ENCODE measurements around the gene KIF5C.

Gene KIF5C

GRCh38 chr2:148955798-148956197 lies 80.8 kb downstream of the KIF5C start:
- H3K27me3 Mint-ChIP-seq, result no peaks in the 10 kb centered on the region

GRCh38 chr2:148957023-148957422 lies 82.0 kb downstream of the KIF5C start:
- Mint-ChIP-seq H3K9me3 (no peaks in the 10 kb centered on the region), H3K27ac (no peak overlapping the region), H3K4me3 (no peak overlapping the region), H3K27me3 (no peaks in the 10 kb centered on the region), H3K4me1 (ENCODE audit: low read depth) (peaks cover 5% of the 10 kb centered on the region), H3K36me3 (ENCODE audit: low read depth) (peaks cover 8% of the 10 kb centered on the region)

More at GRCh38 chr2:148955798-148956197, 80.8 kb downstream of the KIF5C start:
- peaks cover 5% of the 10 kb centered on the region for H3K4me1 Mint-ChIP-seq (ENCODE audit: low read depth)
- no peak overlapping the region for H3K4me3 Mint-ChIP-seq
- H3K27ac Mint-ChIP-seq, result no peak overlapping the region
- peaks cover 4% of the 10 kb centered on the region for H3K36me3 Mint-ChIP-seq (ENCODE audit: low read depth)
- no peaks in the 10 kb centered on the region for H3K9me3 Mint-ChIP-seq

- Mint-ChIP-seq H3K27ac (no peak overlapping the region), H3K36me3 (ENCODE audit: low read depth) (peaks cover 5% of the 10 kb centered on the region), H3K27me3 (no peaks in the 10 kb centered on the region), H3K9me3 (no peaks in the 10 kb centered on the region), H3K4me3 (no peak overlapping the region), H3K4me1 (ENCODE audit: low read depth) (peaks cover 5% of the 10 kb centered on the region)
Measured at GRCh38 chr2:148959745-148960144, 84.7 kb downstream of the KIF5C start.

GRCh38 chr2:148960483-148960882 lies 85.5 kb downstream of the KIF5C start:
- peaks cover 5% of the 10 kb centered on the region for H3K36me3 Mint-ChIP-seq (ENCODE audit: low read depth)
- H3K4me3 Mint-ChIP-seq, result no peak overlapping the region

GRCh38 chr2:148963461-148963860 lies 88.4 kb downstream of the KIF5C start:
- Mint-ChIP-seq H3K27ac (no peak overlapping the region), H3K27me3 (no peaks in the 10 kb centered on the region), H3K36me3 (ENCODE audit: low read depth) (peaks cover 5% of the 10 kb centered on the region), H3K4me3 (no peak overlapping the region), H3K9me3 (no peaks in the 10 kb centered on the region), H3K4me1 (ENCODE audit: low read depth) (no peaks in the 10 kb centered on the region)

More at GRCh38 chr2:148960483-148960882, 85.5 kb downstream of the KIF5C start:
- Mint-ChIP-seq H3K27me3 (no peaks in the 10 kb centered on the region), H3K9me3 (no peaks in the 10 kb centered on the region), H3K4me1 (ENCODE audit: low read depth) (peaks cover 5% of the 10 kb centered on the region), H3K27ac (no peak overlapping the region)

- Mint-ChIP-seq H3K27me3 (no peaks in the 10 kb centered on the region), H3K36me3 (ENCODE audit: low read depth) (peaks cover 5% of the 10 kb centered on the region), H3K9me3 (no peaks in the 10 kb centered on the region), H3K4me3 (no peak overlapping the region), H3K27ac (no peak overlapping the region), H3K4me1 (ENCODE audit: low read depth) (peaks cover 3% of the 10 kb centered on the region)
Measured at GRCh38 chr2:148965623-148966437, 90.8 kb downstream of the KIF5C start.

GRCh38 chr2:148966438-148966758 lies 91.4 kb downstream of the KIF5C start:
- no peak overlapping the region for H3K27ac Mint-ChIP-seq
- H3K4me1 Mint-ChIP-seq (ENCODE audit: low read depth), result peaks cover 8% of the 10 kb centered on the region
- H3K9me3 Mint-ChIP-seq, result no peaks in the 10 kb centered on the region
- no peak overlapping the region for H3K4me3 Mint-ChIP-seq
- H3K27me3 Mint-ChIP-seq, result no peaks in the 10 kb centered on the region
- peaks cover 5% of the 10 kb centered on the region for H3K36me3 Mint-ChIP-seq (ENCODE audit: low read depth)

- peaks cover under 1% of the 10 kb centered on the region for H3K36me3 Mint-ChIP-seq (ENCODE audit: low read depth)
- H3K27ac Mint-ChIP-seq, result no peak overlapping the region
- H3K27me3 Mint-ChIP-seq, result no peaks in the 10 kb centered on the region
- H3K4me3 Mint-ChIP-seq, result no peak overlapping the region
- no peaks in the 10 kb centered on the region for H3K9me3 Mint-ChIP-seq
- peaks cover 11% of the 10 kb centered on the region for H3K4me1 Mint-ChIP-seq (ENCODE audit: low read depth)
Measured at GRCh38 chr2:148967056-148967455, 92.0 kb downstream of the KIF5C start.

- Mint-ChIP-seq H3K4me3 (no peak overlapping the region), H3K4me1 (ENCODE audit: low read depth) (peaks cover 11% of the 10 kb centered on the region), H3K27ac (no peak overlapping the region), H3K9me3 (no peaks in the 10 kb centered on the region), H3K36me3 (ENCODE audit: low read depth) (no peaks in the 10 kb centered on the region), H3K27me3 (no peaks in the 10 kb centered on the region)
Measured at GRCh38 chr2:148967578-148967977, 92.6 kb downstream of the KIF5C start.

GRCh38 chr2:148968301-148968700 lies 93.3 kb downstream of the KIF5C start:
- H3K4me1 Mint-ChIP-seq (ENCODE audit: low read depth), result peaks cover 11% of the 10 kb centered on the region
- H3K36me3 Mint-ChIP-seq (ENCODE audit: low read depth), result no peaks in the 10 kb centered on the region
- no peak overlapping the region for H3K4me3 Mint-ChIP-seq
- no peaks in the 10 kb centered on the region for H3K27me3 Mint-ChIP-seq
- H3K27ac Mint-ChIP-seq, result no peak overlapping the region
- no peaks in the 10 kb centered on the region for H3K9me3 Mint-ChIP-seq

GRCh38 chr2:148968776-148969319 lies 93.8 kb downstream of the KIF5C start:
- no peak overlapping the region for H3K4me3 Mint-ChIP-seq
- no peaks in the 10 kb centered on the region for H3K27me3 Mint-ChIP-seq
- H3K36me3 Mint-ChIP-seq (ENCODE audit: low read depth), result no peaks in the 10 kb centered on the region
- H3K9me3 Mint-ChIP-seq, result no peaks in the 10 kb centered on the region
- H3K4me1 Mint-ChIP-seq (ENCODE audit: low read depth), result peaks cover 11% of the 10 kb centered on the region
- H3K27ac Mint-ChIP-seq, result no peak overlapping the region

GRCh38 chr2:148969659-148970061 lies 94.6 kb downstream of the KIF5C start:
- Mint-ChIP-seq H3K27ac (no peak overlapping the region), H3K4me1 (ENCODE audit: low read depth) (peaks cover 11% of the 10 kb centered on the region), H3K9me3 (no peaks in the 10 kb centered on the region), H3K27me3 (no peaks in the 10 kb centered on the region), H3K36me3 (ENCODE audit: low read depth) (no peaks in the 10 kb centered on the region), H3K4me3 (no peak overlapping the region)

- Mint-ChIP-seq H3K36me3 (ENCODE audit: low read depth) (no peaks in the 10 kb centered on the region), H3K9me3 (no peaks in the 10 kb centered on the region), H3K27me3 (no peaks in the 10 kb centered on the region), H3K4me3 (no peak overlapping the region), H3K27ac (no peak overlapping the region), H3K4me1 (ENCODE audit: low read depth) (peaks cover 11% of the 10 kb centered on the region)
Measured at GRCh38 chr2:148970385-148970784, 95.4 kb downstream of the KIF5C start.

- H3K4me3 Mint-ChIP-seq, result no peak overlapping the region
- H3K9me3 Mint-ChIP-seq, result no peaks in the 10 kb centered on the region
- H3K36me3 Mint-ChIP-seq (ENCODE audit: low read depth), result no peaks in the 10 kb centered on the region
- peaks cover 11% of the 10 kb centered on the region for H3K4me1 Mint-ChIP-seq (ENCODE audit: low read depth)
- H3K27ac Mint-ChIP-seq, result no peak overlapping the region
- no peaks in the 10 kb centered on the region for H3K27me3 Mint-ChIP-seq
Measured at GRCh38 chr2:148971547-148971946, 96.5 kb downstream of the KIF5C start.

- H3K4me3 Mint-ChIP-seq, result no peak overlapping the region
- H3K36me3 Mint-ChIP-seq (ENCODE audit: low read depth), result no peaks in the 10 kb centered on the region
- H3K9me3 Mint-ChIP-seq, result no peaks in the 10 kb centered on the region
- H3K27ac Mint-ChIP-seq, result no peak overlapping the region
- peaks cover 11% of the 10 kb centered on the region for H3K4me1 Mint-ChIP-seq (ENCODE audit: low read depth)
- H3K27me3 Mint-ChIP-seq, result no peaks in the 10 kb centered on the region
Measured at GRCh38 chr2:148974095-148974494, 99.1 kb downstream of the KIF5C start.

Measured in stimulated activated naive CD8-positive, alpha-beta T cell treated with anti-CD3 and anti-CD28 coated beads, Interleukin-15, Interleukin-2, amounts not matched to agents 100 ng/mL and 50 ng/mL, for 24 hours (primary cell).